Coronary artery (tissue), 2 donors: ENCODE results near the gene CARD11.

Experiments used
- DNase-seq: peaks from one replicate; pipeline ENCODE4 v3.0.0-alpha.2; 2017; ENCODE audit warnings: low spot score
- H3K27ac ChIP-seq, 2 donors: fragments of 200-600 bp; sonication (generic); one replicate each; pipeline ENCODE4 v1.5.1; 2016 to 2019
- H3K4me3 ChIP-seq: fragments of 200-600 bp; sonication (generic); 2 replicates; pipeline ENCODE4 v1.5.1; 2016; ENCODE audit warnings: mild to moderate bottlenecking, moderate library complexity
- CTCF ChIP-seq: fragments of 200-600 bp; sonication (generic); IDR thresholded peaks from one replicate; pipeline ENCODE4 v1.5.1; 2019; ENCODE audit warnings: antibody characterized with exemption

CARD11 gene

GRCh38 chr7:2919256-2919655, 124.4 kb downstream of the CARD11 start:
- no peak overlapping the region for H3K27ac ChIP-seq
- DNase-seq: no peak
- no peak for TF ChIP-seq CTCF
- no peak overlapping the region for H3K4me3 ChIP-seq

- no peak for DNase-seq
- Histone ChIP-seq H3K27ac (no peak overlapping the region), H3K4me3 (no peak overlapping the region)
- no peak for TF ChIP-seq CTCF
Observed at GRCh38 chr7:2918406-2918805, 125.3 kb downstream of the CARD11 start.

- no peak for DNase-seq
- Histone ChIP-seq H3K4me3 (no peak overlapping the region), H3K27ac (no peak overlapping the region)
- no peak for TF ChIP-seq CTCF
Observed at GRCh38 chr7:2915023-2915422, 128.6 kb downstream of the CARD11 start.

- Histone ChIP-seq H3K4me3 (no peak overlapping the region), H3K27ac (no peak overlapping the region)
- DNase-seq: no peak
- no peak for TF ChIP-seq CTCF
Observed at GRCh38 chr7:2913760-2914387, 129.8 kb downstream of the CARD11 start.

GRCh38 chr7:2912684-2913439, 130.8 kb downstream of the CARD11 start:
- no peak for DNase-seq
- no peak overlapping the region for H3K27ac ChIP-seq
- no peak for TF ChIP-seq CTCF
- no peak overlapping the region for H3K4me3 ChIP-seq

- no peak overlapping the region for H3K27ac ChIP-seq
- no peak for TF ChIP-seq CTCF
- no peak overlapping the region for H3K4me3 ChIP-seq
- DNase-seq: no peak
Observed at GRCh38 chr7:2911466-2911865, 132.2 kb downstream of the CARD11 start.

GRCh38 chr7:2909471-2910039, 134.1 kb downstream of the CARD11 start:
- Histone ChIP-seq H3K27ac (no peak overlapping the region), H3K4me3 (no peak overlapping the region)
- TF ChIP-seq CTCF: no peak
- no peak for DNase-seq
